Hematopoietic multipotent progenitor cell treated with erythropoietin and hydrocortisone succinate and interleukin-3 and kit ligand, for 17 days (in vitro differentiated cells): Measurements from ENCODE around the gene TNFAIP8.

Experiments
- DNase-seq: peaks from one replicate; pipeline ENCODE4 v3.0.0-alpha.2; 2015; ENCODE audit warnings: low spot score

Gene TNFAIP8

DNA sequence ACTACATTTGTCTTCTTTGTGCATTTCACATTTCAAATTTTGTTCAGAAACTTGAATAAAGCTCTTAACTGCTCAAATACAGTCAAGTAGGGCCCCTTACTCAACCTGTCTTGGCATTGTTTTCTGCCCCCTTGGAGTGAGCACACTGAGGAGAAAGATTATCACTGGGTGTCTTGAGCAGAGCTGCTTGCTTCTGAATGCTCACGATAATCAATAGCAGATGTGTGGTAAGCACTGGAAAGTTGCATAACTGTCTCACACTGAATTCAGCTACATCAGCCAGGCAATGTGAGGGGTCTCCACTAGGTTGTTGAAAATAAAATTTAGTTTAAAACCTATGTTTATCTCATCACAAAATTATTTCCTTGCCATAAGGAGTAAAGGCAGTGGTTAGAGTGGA is 7.8 kb upstream of the TNFAIP8 start:
- no peak for DNase-seq

DNA sequence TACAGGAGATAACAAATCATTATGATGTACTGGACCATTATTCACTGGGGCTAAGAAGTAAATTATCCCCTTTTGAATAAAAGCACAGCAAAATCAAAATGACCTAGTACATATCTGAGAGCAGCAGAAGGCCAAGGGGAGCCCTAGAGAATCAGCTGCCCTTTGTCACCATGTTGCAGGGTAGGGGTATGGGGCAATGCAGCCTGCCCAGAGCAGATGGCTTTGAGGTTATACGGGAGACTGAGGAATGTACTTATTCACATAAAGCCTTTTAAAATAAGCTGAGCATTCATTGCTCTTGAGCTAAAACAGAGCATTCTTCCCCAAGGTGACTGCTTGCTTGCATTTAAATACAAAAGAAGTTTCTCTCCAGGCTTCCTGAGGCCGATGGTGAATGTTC is 2.6 kb upstream of the TNFAIP8 start:
- no peak for DNase-seq

DNA sequence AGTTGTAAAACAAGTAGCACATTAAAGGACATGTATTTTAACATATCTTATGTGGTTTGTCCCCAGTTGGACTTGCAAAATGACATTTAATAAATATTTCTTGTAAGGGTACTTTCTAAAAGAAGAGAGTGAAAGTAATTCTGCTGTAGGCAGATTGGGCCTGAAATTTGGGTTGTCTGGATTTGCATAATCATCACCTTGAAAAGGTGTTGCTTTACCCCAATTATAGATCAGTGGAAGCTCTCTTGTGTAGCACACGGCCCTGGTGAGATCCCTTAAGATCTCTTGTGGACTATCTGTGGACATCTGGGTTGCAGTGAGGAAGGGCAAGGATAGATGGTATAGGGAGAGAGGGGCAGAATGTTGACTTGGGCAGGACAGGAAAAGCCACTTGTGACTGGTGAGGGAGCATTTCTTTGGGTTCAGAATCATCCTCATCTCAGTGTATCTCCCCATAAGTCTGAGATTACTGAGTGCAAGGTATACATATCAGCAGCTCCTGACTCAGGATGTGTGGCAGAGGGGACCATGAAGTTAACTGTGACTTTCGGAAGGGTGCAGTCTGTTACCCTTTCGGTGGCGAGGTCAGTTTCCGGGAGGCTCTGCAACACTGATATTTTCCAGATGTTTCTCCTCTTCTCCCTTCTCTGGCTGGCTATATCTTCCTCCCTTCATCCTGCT is 2.0 kb upstream of the TNFAIP8 start:
- no peak for DNase-seq

DNA sequence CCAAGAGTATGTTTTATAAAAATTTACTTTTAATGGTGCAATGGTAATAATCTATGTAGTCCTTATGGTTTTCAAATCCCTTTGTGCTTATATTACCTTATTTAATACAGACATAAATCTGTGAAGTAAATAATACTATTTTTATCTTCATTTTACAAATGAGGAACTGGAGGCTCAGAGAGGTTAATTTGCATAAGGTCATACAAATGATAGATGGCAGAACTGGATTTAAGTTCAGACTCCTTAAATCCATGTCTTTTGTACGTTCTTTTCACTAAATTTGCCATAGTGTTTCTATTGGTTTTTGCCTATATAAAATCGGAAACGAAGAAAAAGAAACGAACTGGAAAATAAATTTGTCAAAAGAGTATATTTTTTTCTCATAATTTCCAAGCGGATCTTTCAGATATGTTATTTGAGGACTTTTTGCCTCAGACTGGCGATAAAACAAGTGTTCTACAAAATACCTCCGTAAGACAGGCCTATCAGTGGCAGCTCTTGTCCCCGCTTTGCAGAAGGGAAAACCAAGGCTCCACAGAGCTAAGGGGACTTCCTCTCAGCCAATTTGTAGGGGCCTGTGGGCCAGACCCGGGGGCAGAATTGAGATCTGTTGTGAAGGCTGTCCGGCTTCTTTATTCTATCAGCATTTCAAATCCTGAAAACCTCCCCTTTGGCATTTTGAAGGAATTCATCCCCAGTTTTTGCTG is 1.1 kb upstream of the TNFAIP8 start:
- no peak for DNase-seq

DNA sequence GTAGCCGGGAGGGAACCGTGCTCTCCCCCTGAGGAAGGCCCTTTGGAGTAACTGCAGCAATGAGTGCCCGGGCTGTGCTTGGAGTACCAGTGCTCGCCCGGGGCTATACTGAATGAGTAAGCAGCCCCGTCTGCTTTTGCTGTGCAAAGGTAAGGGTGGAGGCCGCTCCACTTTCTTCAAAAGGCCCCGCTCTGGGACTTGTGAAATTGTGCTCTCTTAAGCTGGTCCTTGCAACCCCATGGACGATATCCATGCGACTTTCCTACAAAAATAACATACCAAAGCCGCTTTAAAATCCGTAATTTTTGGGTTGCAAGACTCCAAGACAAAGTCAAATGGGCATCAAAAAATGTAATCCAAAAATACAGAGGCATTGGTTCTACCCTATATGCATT is 578 bp upstream of the TNFAIP8 start:
- no peak for DNase-seq

DNA sequence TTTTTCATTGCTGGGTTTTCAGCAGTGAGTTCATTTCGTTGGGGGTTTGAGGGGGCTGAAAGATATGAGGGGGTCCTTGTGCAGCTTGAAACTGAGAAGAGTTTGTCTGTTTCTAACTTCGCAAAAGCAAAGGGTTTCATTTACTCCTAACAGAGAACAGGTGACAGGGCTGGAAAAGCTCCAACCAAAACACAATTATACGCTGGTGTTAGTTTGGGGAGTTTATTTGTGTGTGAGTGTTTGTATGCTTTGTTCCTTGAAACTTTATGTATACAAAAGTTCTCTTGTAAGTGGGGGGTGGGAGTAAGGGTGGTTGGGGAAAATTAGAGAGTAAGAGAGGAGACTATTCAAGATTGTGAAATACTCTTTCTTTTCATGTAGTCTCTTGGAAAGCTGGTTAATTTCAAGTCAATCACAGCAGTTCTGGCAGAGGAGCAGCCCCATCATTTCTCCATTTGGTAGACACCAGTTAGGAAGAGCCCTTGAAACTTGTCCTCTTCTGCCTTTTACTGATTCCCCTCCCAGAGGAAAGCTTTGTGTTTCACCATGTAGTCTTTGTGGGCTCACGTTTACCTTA is 881 bp downstream of the TNFAIP8 start:
- DNase-seq, result no peak

DNA sequence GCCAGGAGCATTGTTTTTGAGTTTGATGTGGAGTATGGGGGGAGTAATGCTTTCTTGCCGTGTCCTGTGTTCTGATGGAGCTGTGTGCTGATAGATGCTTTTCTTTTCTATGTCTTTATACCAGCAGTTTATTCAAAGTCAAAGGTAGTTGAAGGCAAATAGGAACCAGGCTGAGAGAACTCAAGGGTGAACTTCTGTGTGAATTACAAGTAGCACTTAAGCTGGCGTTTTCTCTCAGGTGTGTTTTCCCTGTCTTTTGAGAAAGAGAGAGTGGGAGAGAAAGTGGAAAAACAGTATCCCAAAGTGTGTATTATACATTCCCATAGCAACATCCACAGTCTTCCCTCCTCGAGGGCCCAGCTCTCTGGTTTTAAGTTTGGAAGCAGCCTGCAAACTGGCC is 1.5 kb downstream of the TNFAIP8 start:
- DNase-seq, result no peak

DNA sequence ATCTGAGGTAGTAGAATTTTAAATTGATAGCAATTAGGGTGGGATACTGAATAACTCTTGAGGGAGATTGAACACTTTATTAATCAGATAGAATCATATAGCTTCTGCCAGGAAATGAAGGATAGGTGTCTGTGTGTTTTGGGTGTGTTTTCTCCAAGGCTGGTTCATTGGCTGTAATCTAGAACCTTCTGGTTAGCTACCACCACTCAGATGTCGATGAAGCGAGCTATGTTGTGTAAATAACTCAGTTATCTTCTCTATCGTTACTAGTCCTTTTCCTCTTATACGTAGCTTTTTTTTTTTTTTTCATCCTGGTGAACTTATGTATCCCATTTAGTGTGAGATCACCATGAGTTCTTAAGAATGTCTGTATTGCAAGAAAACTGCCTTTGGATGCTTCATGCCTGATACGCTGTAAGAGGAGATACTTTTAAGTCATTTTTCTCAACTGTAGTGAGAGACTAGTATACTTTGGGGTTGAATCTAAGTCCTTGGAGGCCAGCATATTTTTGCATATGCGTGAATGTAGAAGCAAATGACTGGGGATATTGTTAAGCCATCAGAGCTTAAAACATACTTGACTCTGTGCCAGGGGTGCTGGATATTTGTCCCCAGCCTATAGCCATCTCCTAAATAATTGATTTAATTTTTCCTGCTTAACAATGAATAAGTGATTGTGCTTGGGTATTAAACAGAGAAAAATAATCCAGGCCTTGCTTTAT is 2.1 kb downstream of the TNFAIP8 start:
- DNase-seq, result no peak

DNA sequence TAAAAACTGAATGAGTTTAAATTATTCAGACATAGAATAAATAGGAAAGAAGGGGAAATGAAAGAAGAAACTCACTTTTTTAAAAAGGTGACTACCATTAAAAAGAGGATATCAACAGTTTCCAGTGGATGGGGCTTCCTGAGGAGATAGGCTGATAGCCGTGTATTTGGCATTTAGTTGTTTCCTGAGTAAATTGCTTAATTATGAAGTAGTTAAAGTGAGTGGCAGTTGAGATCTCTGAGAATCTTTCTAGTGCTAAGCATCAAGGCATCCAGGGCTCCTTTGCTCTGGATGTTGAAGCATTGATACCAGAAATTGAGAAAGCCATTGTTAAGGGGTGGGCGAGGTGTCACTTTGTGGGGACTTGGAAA is 2.7 kb downstream of the TNFAIP8 start:
- DNase-seq, result no peak

DNA sequence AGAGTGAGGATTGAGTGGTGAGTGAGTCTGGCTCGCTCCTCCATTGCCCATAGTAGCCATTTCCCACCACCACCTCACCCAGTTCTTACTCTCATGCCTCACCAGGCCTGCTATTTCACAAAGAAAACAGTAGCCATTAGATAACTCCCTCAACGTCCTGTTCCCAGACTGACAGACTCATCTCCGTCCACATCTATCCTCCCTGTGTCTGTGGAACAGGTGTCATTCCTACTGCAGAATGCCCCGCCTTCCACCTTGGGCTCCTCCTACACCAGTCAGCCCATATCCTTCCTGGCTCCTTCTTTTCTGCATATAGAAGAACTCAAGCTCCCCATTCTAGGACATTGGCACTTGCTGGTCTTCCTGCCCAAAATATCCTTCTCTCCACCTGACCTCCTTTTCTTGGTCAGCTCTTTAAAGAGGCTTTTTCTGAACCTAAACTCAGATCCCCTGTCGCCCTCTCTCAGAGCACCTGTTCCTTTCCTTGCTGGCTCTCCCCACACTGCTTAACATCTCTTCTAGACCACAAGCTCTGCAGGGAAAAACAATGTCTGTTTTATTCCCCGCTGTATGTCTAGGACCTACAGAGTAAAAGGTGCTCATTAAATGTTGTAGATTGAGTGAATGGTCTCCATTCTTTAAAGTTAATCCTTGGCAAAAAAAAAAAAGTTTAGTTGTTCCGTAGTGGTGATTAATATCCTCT is 3.2 kb downstream of the TNFAIP8 start:
- DNase-seq, result no peak

DNA sequence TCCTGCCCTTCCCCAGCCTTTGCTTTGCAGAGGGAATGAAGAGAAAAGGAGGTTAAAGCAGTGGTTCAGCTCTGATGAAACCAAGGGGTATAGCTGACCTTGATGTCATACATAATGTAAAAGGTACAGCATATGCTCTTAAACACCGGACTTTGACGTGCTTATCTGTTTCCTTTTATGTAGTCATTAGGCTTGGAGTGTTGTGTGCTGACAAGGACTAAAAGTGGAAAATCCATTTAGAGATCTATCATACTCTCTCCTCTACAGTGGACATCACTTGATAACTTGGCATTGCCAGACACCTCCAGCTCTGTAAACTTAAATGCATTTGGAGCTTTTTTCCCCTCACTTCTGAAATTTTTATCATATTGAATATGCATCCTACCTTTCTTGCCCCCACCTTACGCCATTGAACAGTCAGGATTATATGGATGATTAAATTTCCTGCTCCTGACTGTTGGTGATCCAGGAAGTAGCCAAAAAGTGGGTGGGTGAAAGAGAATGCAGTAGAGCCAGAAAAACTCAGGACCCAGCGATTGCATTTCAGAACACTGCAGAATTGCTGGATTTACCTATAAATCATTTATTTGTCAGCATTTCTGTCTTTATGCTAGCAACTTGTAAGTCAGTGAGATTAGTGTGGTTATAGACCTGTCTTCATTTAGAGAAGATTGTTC is 4.1 kb downstream of the TNFAIP8 start:
- no peak for DNase-seq

DNA sequence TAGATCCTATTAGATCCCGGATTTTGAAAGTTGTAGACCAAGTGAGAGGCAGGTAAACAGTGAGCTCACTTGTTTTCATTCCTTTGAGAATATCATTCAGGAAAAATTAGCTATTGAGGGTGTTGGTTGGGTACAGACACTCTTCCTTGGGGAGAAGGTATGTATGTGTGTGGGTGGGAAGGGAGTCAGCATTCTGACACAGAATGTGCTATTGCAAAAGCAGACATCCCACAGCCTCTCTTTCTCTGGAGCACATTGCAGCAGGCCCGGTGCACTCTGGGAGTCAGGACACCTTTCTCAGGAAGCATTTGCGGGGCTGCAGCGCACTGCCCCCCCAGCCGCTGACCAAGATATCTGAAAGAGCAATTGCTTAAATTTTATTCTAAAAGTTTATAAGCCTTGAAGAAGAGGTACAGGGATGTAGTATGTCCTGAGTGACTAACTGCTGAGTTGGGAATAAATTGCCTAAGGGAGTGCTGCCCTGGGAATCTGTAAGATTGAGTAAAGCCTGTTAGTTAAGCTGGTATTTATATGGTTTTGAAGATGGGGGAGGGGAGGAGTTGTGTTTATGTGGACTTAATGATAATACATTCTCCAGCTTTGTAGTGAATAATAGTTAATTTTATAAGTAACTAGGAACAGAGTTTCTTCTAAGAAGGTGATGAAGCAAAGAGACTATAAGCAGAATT is 5.2 kb downstream of the TNFAIP8 start:
- DNase-seq, result no peak

DNA sequence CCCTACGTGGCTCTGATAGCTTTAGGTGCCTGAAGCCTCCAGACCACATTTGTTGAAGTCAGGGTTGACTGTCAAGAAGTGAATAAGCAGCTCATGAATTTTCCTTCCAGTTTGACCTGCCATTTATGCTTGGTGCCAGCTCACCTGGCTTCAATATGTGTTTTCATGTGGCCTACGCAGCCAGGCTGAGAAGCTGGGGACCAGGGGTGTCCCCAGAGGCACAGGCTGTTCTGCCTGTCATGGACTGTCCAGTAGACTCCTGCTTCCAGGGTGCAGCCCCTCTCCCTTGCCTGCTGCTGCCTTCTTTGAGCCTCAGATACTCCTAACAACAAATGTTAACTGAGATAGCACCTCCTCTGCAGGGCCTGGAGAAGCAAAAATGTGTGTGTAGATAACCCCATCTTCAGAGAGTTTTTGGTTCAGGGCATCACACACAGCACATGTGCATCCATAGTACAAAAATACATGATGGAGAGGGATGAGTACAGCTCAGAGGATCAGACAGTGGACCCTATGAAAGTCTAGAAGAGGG is 5.8 kb downstream of the TNFAIP8 start:
- DNase-seq, result no peak

DNA sequence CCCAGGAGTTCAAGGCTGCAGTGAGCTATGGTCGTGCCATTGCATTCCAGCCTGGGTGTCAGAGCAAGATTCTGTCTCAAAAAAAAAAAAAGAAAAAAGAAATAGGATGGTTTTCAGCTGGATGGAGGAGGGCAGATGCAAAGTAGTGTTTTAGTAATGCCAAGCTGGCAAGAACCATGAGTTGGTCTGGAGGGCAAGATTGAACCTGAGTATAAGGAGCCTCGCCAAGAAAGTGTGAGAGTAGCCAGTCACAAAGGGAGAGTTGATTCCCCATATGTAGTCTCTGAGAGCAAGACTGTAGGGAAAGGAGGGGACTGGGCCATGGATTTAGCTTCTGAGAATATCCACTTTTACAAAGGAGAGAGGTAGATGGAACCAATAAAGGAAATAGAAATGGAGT is 6.9 kb downstream of the TNFAIP8 start:
- no peak for DNase-seq

DNA sequence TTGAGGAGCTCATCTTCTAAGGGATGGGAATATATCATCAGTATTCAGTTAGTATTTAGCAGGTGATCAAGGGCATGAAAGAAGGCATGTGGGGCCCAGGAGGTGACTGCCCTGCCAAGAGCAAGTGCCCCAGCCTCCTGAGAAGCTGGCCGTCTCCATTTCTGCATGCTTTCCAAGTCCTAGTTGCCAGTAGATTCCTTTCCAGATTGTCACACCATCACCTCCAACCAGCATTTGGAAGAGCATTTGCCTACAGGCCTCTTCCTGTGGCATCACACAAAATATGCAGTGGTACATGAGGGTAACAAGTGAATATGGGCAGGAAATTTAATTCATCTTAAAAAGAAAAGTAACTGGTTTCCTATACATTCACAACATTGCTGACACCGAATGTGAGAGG is 7.5 kb downstream of the TNFAIP8 start:
- no peak for DNase-seq

DNA sequence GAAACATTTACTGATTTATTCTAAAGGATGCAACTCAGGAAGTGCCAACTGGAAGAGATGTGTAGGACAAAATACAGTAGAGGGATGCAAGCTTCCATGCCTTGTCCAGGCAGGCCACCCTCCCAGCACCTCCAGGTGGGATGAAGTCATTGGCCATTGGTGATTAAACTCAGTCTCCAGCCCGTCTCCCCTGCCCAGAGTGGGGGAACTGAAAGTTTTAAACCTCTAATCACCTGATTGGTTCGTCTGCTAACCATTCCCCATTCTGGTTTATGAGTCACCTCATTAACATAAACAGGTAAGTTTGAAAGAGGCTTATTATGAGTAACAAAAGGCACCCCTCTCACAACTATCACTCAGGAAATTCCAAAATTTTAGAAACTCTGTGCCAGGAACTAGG is 8.1 kb downstream of the TNFAIP8 start:
- no peak for DNase-seq

DNA sequence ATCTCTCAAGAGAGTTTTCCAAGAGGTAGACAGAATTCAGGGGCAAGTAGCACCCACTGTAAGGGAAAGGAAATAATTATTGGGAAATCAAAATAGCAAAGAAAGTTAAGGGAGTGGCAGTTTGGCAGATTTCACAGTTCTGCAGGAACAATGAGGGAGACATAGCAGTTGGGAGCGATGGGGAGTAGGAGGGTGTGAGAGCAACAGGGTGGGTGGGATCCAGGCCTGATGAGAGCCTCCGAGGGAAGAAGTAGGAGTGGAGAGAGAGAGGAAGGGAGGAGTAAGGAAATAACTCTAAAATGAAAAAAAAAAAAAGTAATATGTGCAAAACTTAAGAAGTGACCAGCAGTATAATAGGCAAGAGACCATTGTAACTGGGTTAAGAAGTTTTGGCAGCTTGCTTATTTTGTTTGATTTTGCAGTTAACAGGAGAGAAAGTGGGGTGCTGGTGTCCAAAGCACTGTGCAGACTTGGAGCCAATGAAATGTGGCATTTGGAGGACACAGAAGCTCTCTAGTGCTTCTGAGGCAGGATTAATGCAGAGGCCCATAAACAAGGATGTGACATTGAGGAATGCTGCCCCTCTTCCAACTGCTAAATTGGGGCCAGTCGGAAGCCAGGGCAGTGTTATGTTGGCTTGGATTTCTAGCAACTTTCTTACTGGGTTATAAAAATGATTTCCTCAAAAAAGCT is 10.2 kb downstream of the TNFAIP8 start:
- DNase-seq, result no peak

DNA sequence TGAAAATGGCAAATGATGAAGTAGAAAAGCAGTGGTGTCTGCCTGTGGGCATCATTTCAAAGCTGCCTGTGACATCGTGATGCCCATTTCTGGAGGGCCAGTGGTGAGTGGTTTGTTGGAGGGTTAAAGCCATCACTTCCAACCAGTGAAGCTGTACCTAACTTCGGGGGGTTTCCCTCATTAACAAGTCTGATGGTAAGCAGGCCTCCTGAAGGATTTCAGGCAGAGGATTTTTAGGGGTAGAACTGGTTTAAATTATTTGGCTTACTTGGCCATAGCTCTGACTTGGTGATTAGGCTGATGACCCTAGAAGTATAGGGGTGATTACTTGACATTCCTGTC is 10.7 kb downstream of the TNFAIP8 start:
- DNase-seq, result no peak

DNA sequence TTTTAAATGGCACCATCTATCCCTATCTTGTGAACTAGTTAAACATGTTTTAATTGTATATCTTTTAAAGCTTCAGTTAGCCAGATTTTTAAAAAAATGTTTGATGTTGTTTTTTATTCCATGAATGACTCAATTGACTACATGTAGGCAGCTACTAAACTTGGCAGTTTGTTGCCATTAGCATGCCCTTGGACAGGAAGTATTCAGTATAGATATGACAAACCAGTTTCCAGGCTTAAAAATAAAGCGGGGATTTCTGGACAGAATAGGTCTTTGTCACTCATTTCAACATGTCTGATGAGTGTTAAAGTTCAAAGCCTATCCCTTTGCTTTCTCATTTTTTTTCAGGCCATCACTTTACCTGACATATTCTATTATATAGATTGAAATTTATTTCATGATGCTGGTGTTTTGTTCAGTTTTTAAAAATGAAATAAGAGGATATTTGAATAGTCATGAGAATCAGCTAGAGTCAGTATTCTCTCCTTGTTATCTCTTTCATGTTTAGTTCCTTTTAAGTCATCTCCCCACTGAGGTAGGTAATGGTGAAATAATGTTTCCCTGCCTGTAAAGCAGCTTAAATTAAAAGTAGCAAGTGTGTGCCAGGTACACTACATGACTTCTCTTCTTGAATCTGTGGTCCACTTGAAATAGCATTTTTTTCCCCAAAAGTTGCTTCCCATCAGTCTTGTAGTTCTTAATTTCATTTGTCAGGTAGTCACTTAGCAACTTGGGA is 11.9 kb downstream of the TNFAIP8 start:
- DNase-seq, result no peak

DNA sequence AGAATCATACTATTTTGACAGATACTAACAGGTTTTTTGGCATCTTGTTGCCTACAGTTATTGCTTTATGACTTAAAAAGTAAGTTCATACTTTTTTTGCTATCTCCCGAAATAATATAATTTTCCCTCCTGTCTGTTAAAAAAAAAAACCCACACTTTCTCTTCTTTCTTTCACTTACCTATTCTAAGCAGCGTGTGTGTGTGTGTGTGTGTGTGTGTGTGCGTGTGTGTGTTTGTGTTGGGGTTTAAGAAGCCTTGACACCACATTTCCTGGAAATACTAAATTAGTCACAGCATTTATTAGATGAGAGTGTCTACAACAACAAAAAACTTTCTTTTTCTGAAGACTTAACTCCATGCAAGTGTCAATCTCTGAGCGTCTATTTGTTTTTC is 12.4 kb downstream of the TNFAIP8 start:
- no peak for DNase-seq
